Measurements from ENCODE around the gene KRTAP9-1.
"Not testable (repeated sequence)": the region's sequence is repeated elsewhere in the genome, so short reads cannot be mapped to it uniquely, and the experiment has no call there.

KRTAP9-1 gene

GRCh38 chr17:41212524-41213169 is 23.0 kb downstream of the KRTAP9-1 start:
- DNase-seq = no peak
- Mint-ChIP-seq H3K27me3 (peaks cover 43% of the 10 kb centered on the region), H3K27ac (no peak overlapping the region)

GRCh38 chr17:41215681-41216080 is 26.0 kb downstream of the KRTAP9-1 start:
- Mint-ChIP-seq H3K36me3 (ENCODE audit: low read depth) (no peaks in the 10 kb centered on the region), H3K4me3 (no peak overlapping the region), H3K4me1 (ENCODE audit: low read depth) (peaks cover 4% of the 10 kb centered on the region), H3K27me3 (peaks cover 26% of the 10 kb centered on the region), H3K9me3 (peaks cover 3% of the 10 kb centered on the region), H3K27ac (no peak overlapping the region)
- no peak for DNase-seq

More at GRCh38 chr17:41212524-41213169, 23.0 kb downstream of the KRTAP9-1 start:
- no peaks in the 10 kb centered on the region for H3K36me3 Mint-ChIP-seq (ENCODE audit: low read depth)
- H3K9me3 Mint-ChIP-seq = no peaks in the 10 kb centered on the region
- H3K4me1 Mint-ChIP-seq (ENCODE audit: low read depth) = peaks cover 4% of the 10 kb centered on the region
- no peak overlapping the region for H3K4me3 Mint-ChIP-seq

GRCh38 chr17:41223821-41224220 is 34.1 kb downstream of the KRTAP9-1 start:
- no peak overlapping the region for H3K27ac Mint-ChIP-seq
- H3K27me3 Mint-ChIP-seq = peaks cover 11% of the 10 kb centered on the region
- no peak overlapping the region for H3K4me3 Mint-ChIP-seq
- no peak for DNase-seq
- peaks cover 3% of the 10 kb centered on the region for H3K9me3 Mint-ChIP-seq
- no peaks in the 10 kb centered on the region for H3K4me1 Mint-ChIP-seq (ENCODE audit: low read depth)
- no peaks in the 10 kb centered on the region for H3K36me3 Mint-ChIP-seq (ENCODE audit: low read depth)

GRCh38 chr17:41226051-41226450 is 36.4 kb downstream of the KRTAP9-1 start:
- Mint-ChIP-seq H3K36me3 (ENCODE audit: low read depth) (no peaks in the 10 kb centered on the region), H3K27me3 (peaks cover 11% of the 10 kb centered on the region), H3K4me3 (no peak overlapping the region), H3K4me1 (ENCODE audit: low read depth) (no peaks in the 10 kb centered on the region), H3K27ac (no peak overlapping the region), H3K9me3 (no peaks in the 10 kb centered on the region)
- no peak for DNase-seq

GRCh38 chr17:41226598-41227095 is 37.0 kb downstream of the KRTAP9-1 start, which contains the start of gene KRTAP9-2:
KRTAP9-2 (plus strand) TSS chr17:41226648; CDS start chr17:41226655, 7 bp downstream.
- not testable (repeated sequence) for H3K27ac Mint-ChIP-seq; H3K9me3 Mint-ChIP-seq; H3K4me1 Mint-ChIP-seq (ENCODE audit: low read depth); H3K36me3 Mint-ChIP-seq (ENCODE audit: low read depth); H3K4me3 Mint-ChIP-seq; DNase-seq
- H3K27me3 Mint-ChIP-seq = peaks cover 11% of the 10 kb centered on the region

GRCh38 chr17:41230094-41230493 is 40.4 kb downstream of the KRTAP9-1 start:
- Mint-ChIP-seq H3K4me3 (no peak overlapping the region), H3K27ac (no peak overlapping the region), H3K36me3 (ENCODE audit: low read depth) (no peaks in the 10 kb centered on the region), H3K9me3 (no peaks in the 10 kb centered on the region), H3K27me3 (peaks cover 11% of the 10 kb centered on the region), H3K4me1 (ENCODE audit: low read depth) (no peaks in the 10 kb centered on the region)
- DNase-seq = no peak

- H3K9me3 Mint-ChIP-seq = no peaks in the 10 kb centered on the region
- H3K27ac Mint-ChIP-seq = no peak overlapping the region
- no peak overlapping the region for H3K4me3 Mint-ChIP-seq
- DNase-seq = no peak
- no peaks in the 10 kb centered on the region for H3K36me3 Mint-ChIP-seq (ENCODE audit: low read depth)
- peaks cover under 1% of the 10 kb centered on the region for H3K27me3 Mint-ChIP-seq
- H3K4me1 Mint-ChIP-seq (ENCODE audit: low read depth) = no peaks in the 10 kb centered on the region
These were observed 42.0 kb downstream of the KRTAP9-1 start for GRCh38 chr17:41231731-41232130.

GRCh38 chr17:41232399-41233105 is 42.9 kb downstream of the KRTAP9-1 start, which contains the start of gene KRTAP9-3:
KRTAP9-3 (plus strand) TSS chr17:41232449; CDS start chr17:41232502, 53 bp downstream.
- H3K36me3 Mint-ChIP-seq (ENCODE audit: low read depth); DNase-seq; H3K4me3 Mint-ChIP-seq; H3K27me3 Mint-ChIP-seq; H3K27ac Mint-ChIP-seq; H3K9me3 Mint-ChIP-seq; H3K4me1 Mint-ChIP-seq (ENCODE audit: low read depth): not testable (repeated sequence)

GRCh38 chr17:41237116-41237515 is 47.4 kb downstream of the KRTAP9-1 start:
- not testable (repeated sequence) for H3K27me3 Mint-ChIP-seq; H3K4me3 Mint-ChIP-seq; H3K36me3 Mint-ChIP-seq (ENCODE audit: low read depth); H3K4me1 Mint-ChIP-seq (ENCODE audit: low read depth); DNase-seq; H3K9me3 Mint-ChIP-seq; H3K27ac Mint-ChIP-seq

- not testable (repeated sequence) for DNase-seq; H3K36me3 Mint-ChIP-seq (ENCODE audit: low read depth); H3K27me3 Mint-ChIP-seq; H3K27ac Mint-ChIP-seq; H3K9me3 Mint-ChIP-seq; H3K4me3 Mint-ChIP-seq; H3K4me1 Mint-ChIP-seq (ENCODE audit: low read depth)
These were observed 48.3 kb downstream of the KRTAP9-1 start, which contains the start of gene KRTAP9-8 for GRCh38 chr17:41237949-41238437. KRTAP9-8 (plus strand) TSS chr17:41237999; CDS start chr17:41238052, 53 bp downstream.
